NCI-H345 (cell line): Measurements from ENCODE around the gene CNTN5.

ENCODE experiments used
- DNase-seq: peaks from one replicate; lab custom pipeline; 2025; lab: John Stamatoyannopoulos, UW

The CNTN5 gene

GRCh38 chr11:99509863-99510262, 489.1 kb downstream of the CNTN5 start:
- no peak for DNase-seq

GRCh38 chr11:99513368-99513767, 492.6 kb downstream of the CNTN5 start:
- DNase-seq: no peak

GRCh38 chr11:99519095-99519494, 498.3 kb downstream of the CNTN5 start:
- no peak for DNase-seq

- no peak for DNase-seq
Observed at GRCh38 chr11:99522467-99523173, 501.9 kb downstream of the CNTN5 start.

- no peak for DNase-seq
Observed at GRCh38 chr11:99531468-99531867, 510.7 kb downstream of the CNTN5 start.

GRCh38 chr11:99534812-99535211, 514.1 kb downstream of the CNTN5 start:
- no peak for DNase-seq

GRCh38 chr11:99535406-99535805, 514.7 kb downstream of the CNTN5 start:
- DNase-seq: no peak

- DNase-seq: no peak
Observed at GRCh38 chr11:99535819-99536218, 515.1 kb downstream of the CNTN5 start.

- no peak for DNase-seq
Observed at GRCh38 chr11:99537681-99538080, 516.9 kb downstream of the CNTN5 start.

GRCh38 chr11:99545616-99546015, 524.9 kb downstream of the CNTN5 start:
- DNase-seq: no peak

- no peak for DNase-seq
Observed at GRCh38 chr11:99548264-99548663, 527.5 kb downstream of the CNTN5 start.

- no peak for DNase-seq
Observed at GRCh38 chr11:99554232-99554903, 533.6 kb downstream of the CNTN5 start.

GRCh38 chr11:99555486-99555885, 534.7 kb downstream of the CNTN5 start:
- no peak for DNase-seq

- DNase-seq: no peak
Observed at GRCh38 chr11:99565333-99565732, 544.6 kb downstream of the CNTN5 start.

- DNase-seq: no peak
Observed at GRCh38 chr11:99567334-99567956, 546.7 kb downstream of the CNTN5 start.

- no peak for DNase-seq
Observed at GRCh38 chr11:99568808-99569207, 548.1 kb downstream of the CNTN5 start.

GRCh38 chr11:99571094-99571493, 550.3 kb downstream of the CNTN5 start:
- DNase-seq: no peak

GRCh38 chr11:99584830-99585229, 564.1 kb downstream of the CNTN5 start:
- no peak for DNase-seq

GRCh38 chr11:99585606-99586005, 564.9 kb downstream of the CNTN5 start:
- DNase-seq: no peak

- no peak for DNase-seq
Observed at GRCh38 chr11:99589771-99590170, 569.0 kb downstream of the CNTN5 start.

GRCh38 chr11:99592266-99592665, 571.5 kb downstream of the CNTN5 start:
- no peak for DNase-seq

GRCh38 chr11:99593197-99593596, 572.4 kb downstream of the CNTN5 start:
- no peak for DNase-seq

- no peak for DNase-seq
Observed at GRCh38 chr11:99601179-99601578, 580.4 kb downstream of the CNTN5 start.
